HepG2 (cell line): ENCODE results near the gene TTC31. TPM values are rescaled to one million over a fixed set of nuclear protein-coding genes. Genes with fewer than 3 reads are reported as not detected.

Experiments used
- ATAC-seq: fragments of 200-7000 bp; cut with Tn5 transposase; 3 replicates; pipeline ENCODE4 v1.9.1; 2020; ENCODE audit warnings: mild to moderate bottlenecking, moderate library complexity
- BruUV-seq: library from RNA; stranded (reverse); fragments of 400-500 nt; replicated peaks from 2 replicates; lab custom pipeline; 2021; lab: Mats Ljungman, UMichigan
- CTCF ChIA-PET: fragments of 300-600 bp; formaldehyde crosslinking; extraction: SDS; loops from one replicate; lab custom pipeline; 2021; ENCODE audit warnings: low total read pairs, inconsistent platforms, low intra/inter-chr PET ratio; lab: Yijun Ruan, JAX
- POLR2A ChIA-PET: fragments of 350-600 bp; sonication (Branson Sonifier 250); formaldehyde crosslinking; loops from one replicate; lab custom pipeline; 2020; ENCODE audit warnings: antibody characterized with exemption, inconsistent platforms; lab: Yijun Ruan, JAX
- DNase-seq: peaks from one replicate; pipeline ENCODE4 v3.0.0-alpha.2; 2015; ENCODE audit warnings: low spot score
- FAIRE-seq: peaks from 3 replicates; lab custom pipeline; 2011; peaks lifted over from hg19 to GRCh38; lab: Jason Lieb, UNC
- H2AFZ ChIP-seq: one replicate; pipeline ENCODE4 v1.6.1; 2011; ENCODE audit warnings: low read length, inconsistent platforms
- H3K27ac ChIP-seq: fragments of 300-600 bp; 3 replicates; pipeline ENCODE4 v1.8.0; 2011; ENCODE audit warnings: mixed run types, mild to moderate bottlenecking, mixed read lengths, low read length, inconsistent platforms; ENCODE audit not compliant: insufficient read depth; ENCODE audit errors: extremely low read length
- H3K27me3 ChIP-seq, 2 experiments: fragments of 200-600 bp in 1 of 2; 2 replicates in 1 of 2; 3 replicates in 1 of 2; pipeline versions ENCODE4 v1.6.0 to v1.8.0; 2011; ENCODE audit warnings: low read length in 2 of 2, mild to moderate bottlenecking in 2 of 2, moderate library complexity in 2 of 2, inconsistent platforms in 1 of 2; ENCODE audit not compliant: insufficient read depth in 2 of 2, control insufficient read depth in 1 of 2
- H3K36me3 ChIP-seq, 2 experiments: fragments of 200-600 bp in 1 of 2; replicated peaks in 1 of 2; 2 replicates in 1 of 2; 3 replicates in 1 of 2; pipeline versions ENCODE4 v1.5.1 to v1.8.0; 2011; ENCODE audit warnings: low read length in 2 of 2, inconsistent platforms in 1 of 2; ENCODE audit not compliant: insufficient read depth in 2 of 2, control insufficient read depth in 1 of 2
- H3K4me1 ChIP-seq: 2 replicates; pipeline ENCODE4 v1.5.1; 2012; ENCODE audit warnings: low read length, inconsistent platforms; ENCODE audit not compliant: insufficient read depth
- H3K4me2 ChIP-seq: 2 replicates; pipeline ENCODE4 v1.6.0; 2011; ENCODE audit warnings: low read depth, low read length, inconsistent platforms
- H3K4me3 ChIP-seq, 3 experiments: fragments of 200-600 bp in 1 of 3; sonication (generic), shearing (Covaris generic) in 1 of 3; replicated peaks in 1 of 3; 2 replicates each; pipeline ENCODE4 v1.5.1; 2011 to 2016; ENCODE audit warnings: low read length in 3 of 3, inconsistent platforms in 2 of 3, low read depth in 2 of 3, mild to moderate bottlenecking in 2 of 3, control low read depth in 1 of 3, mixed read lengths in 1 of 3; ENCODE audit not compliant: insufficient read depth in 1 of 3
- H3K79me2 ChIP-seq: one replicate; pipeline ENCODE4 v1.6.1; 2011; ENCODE audit warnings: low read length, inconsistent platforms; ENCODE audit not compliant: insufficient read depth
- H3K9ac ChIP-seq: 2 replicates; pipeline ENCODE4 v1.6.0; 2011; ENCODE audit warnings: mild to moderate bottlenecking, low read depth, low read length, inconsistent platforms; ENCODE audit not compliant: insufficient read depth
- H3K9me3 ChIP-seq: 2 replicates; pipeline ENCODE4 v1.5.1; 2012; ENCODE audit warnings: mild to moderate bottlenecking, low read length
- H4K20me1 ChIP-seq: 2 replicates; pipeline ENCODE4 v1.6.0; 2011; ENCODE audit warnings: inconsistent platforms, mild to moderate bottlenecking, low read length, moderate library complexity; ENCODE audit not compliant: insufficient read depth
- CHD4 ChIP-seq: fragments of 200-600 bp; sonication (generic); IDR thresholded peaks from 2 replicates; pipeline ENCODE4 v1.7.0; 2017; ENCODE audit warnings: mild to moderate bottlenecking, low read length, borderline replicate concordance
- KAT8 ChIP-seq: IDR thresholded peaks from 2 replicates; pipeline ENCODE4 v1.6.1; 2016; ENCODE audit warnings: missing genetic modification reagents, missing compliant biosample characterization
- KLF12 ChIP-seq: sonication (generic); formaldehyde crosslinking; IDR thresholded peaks from 2 replicates; pipeline ENCODE4 v1.4.0; 2020; ENCODE audit warnings: missing genetic modification reagents, borderline replicate concordance
- SMAD1 ChIP-seq: sonication (generic); formaldehyde crosslinking; IDR thresholded peaks from 2 replicates; pipeline ENCODE4 v1.4.0; 2020; ENCODE audit warnings: missing genetic modification reagents, low read depth, mild to moderate bottlenecking, borderline replicate concordance
- YEATS2 ChIP-seq: sonication (generic); formaldehyde crosslinking; IDR thresholded peaks from 2 replicates; pipeline ENCODE4 v1.4.0; 2020; ENCODE audit warnings: missing genetic modification reagents, borderline replicate concordance
- ZNF264 ChIP-seq: sonication (generic); formaldehyde crosslinking; IDR thresholded peaks from 2 replicates; pipeline ENCODE4 v1.4.0; 2020; ENCODE audit warnings: missing genetic modification reagents
- ZNF615 ChIP-seq: sonication (generic); formaldehyde crosslinking; IDR thresholded peaks from 2 replicates; pipeline ENCODE4 v1.5.0; 2020; ENCODE audit warnings: mild to moderate bottlenecking, missing genetic modification reagents, borderline replicate concordance
- ZSCAN31 ChIP-seq: sonication (generic); formaldehyde crosslinking; IDR thresholded peaks from 2 replicates; pipeline ENCODE4 v1.5.0; 2020; ENCODE audit warnings: low read depth, mild to moderate bottlenecking, missing genetic modification reagents
- WGBS: methylation state at CpG from one replicate; pipeline ENCODE4 v1.1.6; 2017; ENCODE audit warnings: low lambda C conversion rate; 5-methylcytosine and 5-hydroxymethylcytosine counted together
- in situ Hi-C: cut with HindIII; loops from 2 replicates; pipeline ENCODE4 v1.10.0; 2017; ENCODE audit warnings: low pct_unique_long_range_greater_than_20kb; ENCODE audit not compliant: extremely low pct_ligation_motif_present
- intact Hi-C: fragments of 100-400 bp; cut with micrococcal nuclease; formaldehyde crosslinking; loops from one replicate; pipeline ENCODE4 v1.10.0; 2022; ENCODE audit not compliant: unreplicated experiment
- polyA plus RNA-seq, 8 experiments: library from polyadenylated mRNA; depleted of rRNA in 3 of 8; stranded (reverse) in 7 of 8; unstranded in 1 of 8; fragments of >200 nt; fragmentation: Illumina TruSeq in 4 of 8; extraction: Trizol in 4 of 8; gene quantifications; 2 replicates each; pipeline versions ENCODE4 v1.2.1 to v1.2.3, GENCODE V29; 2011 to 2016; ENCODE audit warnings: low read depth in 4 of 8, missing spikeins in 1 of 8, mixed read lengths in 1 of 8; ENCODE audit not compliant: insufficient read depth in 1 of 8
- total RNA-seq, 5 experiments: library from RNA; depleted of rRNA; stranded (reverse); fragments of >200 nt; fragmentation: Illumina TruSeq; extraction: Trizol; gene quantifications; 2 replicates each; pipeline ENCODE4 v1.2.3, GENCODE V29; 2016; ENCODE audit warnings: low read depth in 1 of 5
- TF ChIP-seq, protein P1 (sequence below): sonication (generic); formaldehyde crosslinking; IDR thresholded peaks from 2 replicates; pipeline ENCODE4 v1.5.0; 2020; ENCODE audit warnings: mild to moderate bottlenecking, missing genetic modification reagents
- TF ChIP-seq, protein P2 (sequence below): sonication (generic); formaldehyde crosslinking; IDR thresholded peaks from 2 replicates; pipeline ENCODE4 v1.4.0; 2020; ENCODE audit warnings: missing genetic modification reagents
- TF ChIP-seq, protein P3 (sequence below): IDR thresholded peaks from 2 replicates; pipeline ENCODE4 v1.6.1; 2016; ENCODE audit warnings: low read depth
- TF ChIP-seq, protein P4 (sequence below): sonication (generic); formaldehyde crosslinking; IDR thresholded peaks from 2 replicates; pipeline ENCODE4 v1.4.0; 2020; ENCODE audit warnings: missing genetic modification reagents

TTC31 gene
- total and polyA plus RNA-seq, 2 of the 13 experiments (the other 11 are each of a cell fraction or from before 2014, with no cell fraction given): 28.3 to 39.5 TPM

DNA sequence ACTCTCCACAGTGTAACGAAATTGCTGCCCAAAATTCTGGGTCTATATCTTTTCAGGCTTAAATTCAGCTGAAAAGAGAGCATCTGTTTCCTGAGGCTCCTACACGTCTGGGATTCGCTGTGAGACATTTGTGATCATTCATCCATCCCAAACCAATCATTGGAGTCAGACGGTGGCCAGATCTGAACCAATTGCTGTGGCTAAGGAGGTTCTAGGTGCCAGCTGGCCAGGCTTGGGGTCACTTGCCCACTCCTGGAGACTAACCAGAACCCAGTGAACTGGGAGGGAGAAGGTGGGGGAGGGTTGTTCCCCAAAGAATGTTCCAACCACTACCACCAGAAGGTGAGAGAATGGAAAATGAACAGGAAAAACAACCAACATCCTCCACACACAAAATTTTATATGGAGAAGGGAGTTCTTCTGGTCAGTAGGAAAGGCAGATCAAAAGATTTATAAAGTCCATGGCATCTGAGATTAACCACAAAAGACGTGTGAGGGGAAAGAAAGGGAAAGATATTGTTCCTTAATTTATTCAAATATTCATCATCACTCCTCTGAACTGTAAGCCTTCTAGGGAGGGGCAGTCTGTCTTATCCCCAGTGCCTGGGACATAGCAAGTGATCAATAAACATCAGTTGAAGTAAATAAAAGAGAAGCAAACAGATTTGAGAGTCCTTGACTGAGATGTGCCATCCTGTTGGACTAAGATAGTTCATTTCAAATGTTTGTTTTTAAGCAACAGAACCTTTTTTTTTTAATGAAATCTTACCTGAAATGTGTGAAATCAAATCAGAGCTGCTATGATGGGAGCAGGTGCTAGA, 38.2 kb upstream of the TTC31 start (continued):
- TF ChIP-seq ZNF264 (CRISPR knock-in tag) (0 out of 2 replicates have a peak, but pooled peaks have one; percentile 11), CHD4 (0 out of 2 replicates have a peak, but pooled peaks have one; percentile 8)
- TF ChIP-seq, protein P1, sequence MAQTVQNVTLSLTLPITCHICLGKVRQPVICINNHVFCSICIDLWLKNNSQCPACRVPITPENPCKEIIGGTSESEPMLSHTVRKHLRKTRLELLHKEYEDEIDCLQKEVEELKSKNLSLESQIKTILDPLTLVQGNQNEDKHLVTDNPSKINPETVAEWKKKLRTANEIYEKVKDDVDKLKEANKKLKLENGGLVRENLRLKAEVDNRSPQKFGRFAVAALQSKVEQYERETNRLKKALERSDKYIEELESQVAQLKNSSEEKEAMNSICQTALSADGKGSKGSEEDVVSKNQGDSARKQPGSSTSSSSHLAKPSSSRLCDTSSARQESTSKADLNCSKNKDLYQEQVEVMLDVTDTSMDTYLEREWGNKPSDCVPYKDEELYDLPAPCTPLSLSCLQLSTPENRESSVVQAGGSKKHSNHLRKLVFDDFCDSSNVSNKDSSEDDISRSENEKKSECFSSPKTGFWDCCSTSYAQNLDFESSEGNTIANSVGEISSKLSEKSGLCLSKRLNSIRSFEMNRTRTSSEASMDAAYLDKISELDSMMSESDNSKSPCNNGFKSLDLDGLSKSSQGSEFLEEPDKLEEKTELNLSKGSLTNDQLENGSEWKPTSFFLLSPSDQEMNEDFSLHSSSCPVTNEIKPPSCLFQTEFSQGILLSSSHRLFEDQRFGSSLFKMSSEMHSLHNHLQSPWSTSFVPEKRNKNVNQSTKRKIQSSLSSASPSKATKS (CRISPR knock-in tag): 0 out of 2 replicates have a peak, but pooled peaks have one; percentile 43
- TF ChIP-seq, all 625 proteins: peak for 28

DNA sequence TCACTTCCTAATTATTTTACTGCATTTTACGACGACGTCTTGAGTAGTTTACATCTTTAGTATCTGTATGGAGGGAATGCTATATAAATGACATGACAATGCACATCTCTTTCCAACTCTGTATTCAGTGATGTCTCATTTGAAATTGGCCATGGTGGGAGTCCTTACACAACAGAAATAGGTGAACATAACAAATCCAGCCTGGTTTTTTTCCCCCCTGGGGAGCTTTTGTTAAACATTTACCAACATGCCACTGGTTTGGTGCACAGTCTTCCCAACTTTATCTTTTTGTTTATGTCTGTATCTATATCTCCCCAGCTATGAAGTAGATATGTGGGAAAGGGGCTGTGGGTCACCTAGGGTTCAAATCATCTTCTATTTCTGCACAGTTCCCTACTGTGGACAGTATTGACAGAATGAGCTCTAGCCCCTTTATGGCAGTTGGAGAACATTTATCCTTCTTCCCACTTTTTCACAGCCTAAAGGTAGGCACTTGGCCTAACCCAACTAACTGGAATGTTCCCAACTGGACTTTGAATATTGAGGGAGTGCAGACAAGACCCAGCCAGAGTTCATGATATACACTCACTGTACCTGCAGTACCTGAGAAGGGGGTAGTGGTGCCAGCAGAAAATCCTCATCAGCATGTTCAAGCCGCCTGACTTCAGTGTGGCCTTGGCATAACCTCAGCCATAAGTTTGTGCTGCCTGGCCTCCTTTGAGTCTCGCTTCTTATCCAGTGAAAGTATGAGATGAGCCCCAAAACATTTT, 35.5 kb upstream of the TTC31 start:
- H3K4me2 ChIP-seq: peak overlapping the region; percentile 75
- intact Hi-C loops (no loop called here), in situ Hi-C loops (no loop called here)
- H4K20me1 ChIP-seq: no peaks in the 10 kb centered on the region
- H3K4me1 ChIP-seq: peaks cover 66% of the 10 kb centered on the region
- 10% methylated on average over 5 of the region's 5 CpGs for WGBS
- no peak overlapping the region for H2AFZ ChIP-seq
- ATAC-seq (peak; percentile 75), DNase-seq (peak; percentile 82), FAIRE-seq (peak; percentile 78)
- CTCF ChIA-PET: no interaction called here
- no TSS peak for BruUV-seq
- H3K27ac ChIP-seq: peak overlapping the region; percentile 65
- no peaks in the 10 kb centered on the region for H3K27me3 ChIP-seq
- H3K9me3 ChIP-seq: no peaks in the 10 kb centered on the region
- H3K9ac ChIP-seq: peak overlapping the region; percentile 33
- no peaks in the 10 kb centered on the region for H3K36me3 ChIP-seq
- peaks cover 4% of the 10 kb centered on the region for H3K79me2 ChIP-seq
- POLR2A ChIA-PET: interaction anchor here (0.9 to 11.6 kb wide), 8 partner anchors 9 to 57 kb away, joined by 3 to 342 read pairs (median 4); partner anchors contain the start of genes INO80B, LBX2 and WBP1
- peak overlapping the region; percentile 18 to 31 (median 29); a peak in 4 of 6 replicates for H3K4me3 ChIP-seq
- TF ChIP-seq, protein P2, sequence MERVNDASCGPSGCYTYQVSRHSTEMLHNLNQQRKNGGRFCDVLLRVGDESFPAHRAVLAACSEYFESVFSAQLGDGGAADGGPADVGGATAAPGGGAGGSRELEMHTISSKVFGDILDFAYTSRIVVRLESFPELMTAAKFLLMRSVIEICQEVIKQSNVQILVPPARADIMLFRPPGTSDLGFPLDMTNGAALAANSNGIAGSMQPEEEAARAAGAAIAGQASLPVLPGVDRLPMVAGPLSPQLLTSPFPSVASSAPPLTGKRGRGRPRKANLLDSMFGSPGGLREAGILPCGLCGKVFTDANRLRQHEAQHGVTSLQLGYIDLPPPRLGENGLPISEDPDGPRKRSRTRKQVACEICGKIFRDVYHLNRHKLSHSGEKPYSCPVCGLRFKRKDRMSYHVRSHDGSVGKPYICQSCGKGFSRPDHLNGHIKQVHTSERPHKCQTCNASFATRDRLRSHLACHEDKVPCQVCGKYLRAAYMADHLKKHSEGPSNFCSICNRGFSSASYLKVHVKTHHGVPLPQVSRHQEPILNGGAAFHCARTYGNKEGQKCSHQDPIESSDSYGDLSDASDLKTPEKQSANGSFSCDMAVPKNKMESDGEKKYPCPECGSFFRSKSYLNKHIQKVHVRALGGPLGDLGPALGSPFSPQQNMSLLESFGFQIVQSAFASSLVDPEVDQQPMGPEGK (CRISPR knock-in tag): peak; percentile 55; the same call in 1 of the 2 replicates
- TF ChIP-seq ZNF615 (CRISPR knock-in tag) (no peak), SMAD1 (CRISPR knock-in tag) (no peak), KAT8 (CRISPR knock-in tag) (peak; percentile 61; the same call in 1 of the 2 replicates), ZSCAN31 (CRISPR knock-in tag) (peak; percentile 47; the same call in 1 of the 2 replicates), KLF12 (CRISPR knock-in tag) (no peak), YEATS2 (CRISPR knock-in tag) (no peak; the same call in 1 of the 2 replicates)
- TF ChIP-seq, protein P3, sequence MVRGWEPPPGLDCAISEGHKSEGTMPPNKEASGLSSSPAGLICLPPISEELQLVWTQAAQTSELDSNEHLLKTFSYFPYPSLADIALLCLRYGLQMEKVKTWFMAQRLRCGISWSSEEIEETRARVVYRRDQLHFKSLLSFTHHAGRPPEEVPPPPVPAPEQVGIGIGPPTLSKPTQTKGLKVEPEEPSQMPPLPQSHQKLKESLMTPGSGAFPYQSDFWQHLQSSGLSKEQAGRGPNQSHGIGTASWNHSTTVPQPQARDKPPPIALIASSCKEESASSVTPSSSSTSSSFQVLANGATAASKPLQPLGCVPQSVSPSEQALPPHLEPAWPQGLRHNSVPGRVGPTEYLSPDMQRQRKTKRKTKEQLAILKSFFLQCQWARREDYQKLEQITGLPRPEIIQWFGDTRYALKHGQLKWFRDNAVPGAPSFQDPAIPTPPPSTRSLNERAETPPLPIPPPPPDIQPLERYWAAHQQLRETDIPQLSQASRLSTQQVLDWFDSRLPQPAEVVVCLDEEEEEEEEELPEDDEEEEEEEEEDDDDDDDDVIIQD: peak; percentile 11; the same call in 1 of the 2 replicates
- TF ChIP-seq, protein P4, sequence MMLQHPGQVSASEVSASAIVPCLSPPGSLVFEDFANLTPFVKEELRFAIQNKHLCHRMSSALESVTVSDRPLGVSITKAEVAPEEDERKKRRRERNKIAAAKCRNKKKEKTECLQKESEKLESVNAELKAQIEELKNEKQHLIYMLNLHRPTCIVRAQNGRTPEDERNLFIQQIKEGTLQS (CRISPR knock-in tag): no peak
